ENCODE data around the gene UBE2C. TPM values are rescaled to one million over a fixed set of nuclear protein-coding genes. Genes with fewer than 3 reads are reported as not detected.
"Not testable (repeated sequence)": the region's sequence is repeated elsewhere in the genome, so short reads cannot be mapped to it uniquely, and the experiment has no call there.

The UBE2C gene
- total RNA-seq, 1 experiment from 2014 or later = 249 TPM

DNA sequence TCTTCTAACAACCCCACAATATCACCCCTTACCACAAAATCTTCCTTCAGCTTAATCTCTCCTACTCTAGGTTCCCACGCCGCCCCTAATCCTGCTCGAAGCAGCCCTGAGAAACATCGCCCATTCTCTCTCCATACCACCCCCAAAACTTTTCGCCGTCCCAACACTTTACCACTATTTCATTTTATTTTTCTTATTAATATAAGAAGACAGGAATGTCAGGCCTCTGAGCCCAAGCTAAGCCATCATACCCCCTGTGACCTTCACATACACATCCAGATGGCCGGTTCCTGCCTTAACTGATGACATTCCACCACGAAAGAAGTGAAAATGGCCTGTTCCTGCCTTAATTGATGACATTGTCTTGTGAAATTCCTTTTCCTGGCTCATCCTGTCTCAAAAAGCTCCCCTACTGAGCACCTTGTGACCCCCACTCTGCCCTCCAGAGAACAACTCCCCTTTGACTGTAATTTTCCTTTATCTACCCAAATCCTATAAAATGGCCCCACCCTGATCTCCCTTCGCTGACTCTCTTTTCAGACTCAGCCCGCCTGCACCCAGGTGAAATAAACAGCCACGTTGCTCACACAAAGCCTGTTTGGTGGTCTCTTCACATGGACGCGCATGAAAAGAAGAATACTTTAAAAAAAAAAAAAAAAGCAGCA lies 47.7 kb upstream of the UBE2C start:
- peak; percentile 24 for DNase-seq (ENCODE audit: low spot score)
- H3K27ac Mint-ChIP-seq = peak overlapping the region; percentile 98
- POLR2A ChIA-PET = interaction anchor here (0.6 kb wide), 2 partner anchors 171 to 431 kb away, joined by 3 to 9 read pairs; no protein-coding TSS in a partner anchor

DNA sequence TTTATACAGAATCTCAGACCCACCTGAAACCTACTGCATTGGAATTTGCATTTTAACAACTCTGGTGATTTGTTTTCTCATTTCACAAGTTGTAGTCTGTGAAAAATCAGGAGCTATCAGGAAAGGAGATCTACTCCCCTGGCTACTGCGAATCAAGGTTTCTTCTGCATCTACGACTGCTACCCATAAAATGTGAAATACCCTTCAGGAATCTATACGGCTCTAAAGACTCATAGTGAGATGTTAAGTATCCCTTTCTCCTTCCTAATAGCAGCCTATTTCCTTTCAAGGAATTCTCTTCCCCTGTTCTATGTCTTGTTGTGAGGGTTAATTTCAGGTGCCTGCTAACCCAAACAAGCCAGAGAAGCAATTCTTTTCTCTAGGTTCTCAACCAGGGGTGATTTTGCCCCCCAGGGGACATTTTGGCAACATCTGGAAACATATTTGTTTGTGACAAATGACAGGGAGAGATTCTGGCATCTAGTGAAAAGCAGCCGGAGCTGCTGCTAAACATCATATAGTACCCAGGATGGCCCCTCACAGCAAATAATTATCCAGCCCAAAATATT lies 47.1 kb upstream of the UBE2C start:
- H3K9me3 Mint-ChIP-seq = peaks cover 16% of the 10 kb centered on the region
- ChIA-PET POLR2A (interaction anchor here (0.6 kb wide), 2 partner anchors 171 to 432 kb away, joined by 3 to 9 read pairs; no protein-coding TSS in a partner anchor), CTCF (interaction anchor here (0.6 to 2.3 kb wide), 5 partner anchors 13 to 454 kb away, joined by 3 to 5 read pairs (median 3); partner anchors contain the start of gene SYS1)
- peak overlapping the region; percentile 98 for H3K27ac Mint-ChIP-seq
- H3K4me3 Mint-ChIP-seq = peak overlapping the region; percentile 28
- DNase-seq (ENCODE audit: low spot score) = no peak
- peak; percentile 82 for ATAC-seq
- no peaks in the 10 kb centered on the region for H3K36me3 Mint-ChIP-seq
- peaks cover 35% of the 10 kb centered on the region for H3K4me1 Mint-ChIP-seq
- H3K27me3 Mint-ChIP-seq (ENCODE audit: low read depth) = peaks cover 9% of the 10 kb centered on the region
- no peak for TF ChIP-seq TEAD4 (CRISPR knock-in tag; IDR thresholded peaks at IDR 0.05)
- TF ChIP-seq, protein P1, sequence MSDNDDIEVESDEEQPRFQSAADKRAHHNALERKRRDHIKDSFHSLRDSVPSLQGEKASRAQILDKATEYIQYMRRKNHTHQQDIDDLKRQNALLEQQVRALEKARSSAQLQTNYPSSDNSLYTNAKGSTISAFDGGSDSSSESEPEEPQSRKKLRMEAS (CRISPR knock-in tag; IDR thresholded peaks at IDR 0.05) = no peak
- TF ChIP-seq GTF2I (CRISPR knock-in tag; conservative IDR thresholded peaks at IDR 0.05) = no peak
- no peak for TF ChIP-seq CREB1 (CRISPR knock-in tag; IDR thresholded peaks at IDR 0.05)
- TF ChIP-seq, protein P2, sequence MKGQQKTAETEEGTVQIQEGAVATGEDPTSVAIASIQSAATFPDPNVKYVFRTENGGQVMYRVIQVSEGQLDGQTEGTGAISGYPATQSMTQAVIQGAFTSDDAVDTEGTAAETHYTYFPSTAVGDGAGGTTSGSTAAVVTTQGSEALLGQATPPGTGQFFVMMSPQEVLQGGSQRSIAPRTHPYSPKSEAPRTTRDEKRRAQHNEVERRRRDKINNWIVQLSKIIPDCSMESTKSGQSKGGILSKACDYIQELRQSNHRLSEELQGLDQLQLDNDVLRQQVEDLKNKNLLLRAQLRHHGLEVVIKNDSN (CRISPR knock-in tag; IDR thresholded peaks at IDR 0.05) = no peak
- TF ChIP-seq, protein P3, sequence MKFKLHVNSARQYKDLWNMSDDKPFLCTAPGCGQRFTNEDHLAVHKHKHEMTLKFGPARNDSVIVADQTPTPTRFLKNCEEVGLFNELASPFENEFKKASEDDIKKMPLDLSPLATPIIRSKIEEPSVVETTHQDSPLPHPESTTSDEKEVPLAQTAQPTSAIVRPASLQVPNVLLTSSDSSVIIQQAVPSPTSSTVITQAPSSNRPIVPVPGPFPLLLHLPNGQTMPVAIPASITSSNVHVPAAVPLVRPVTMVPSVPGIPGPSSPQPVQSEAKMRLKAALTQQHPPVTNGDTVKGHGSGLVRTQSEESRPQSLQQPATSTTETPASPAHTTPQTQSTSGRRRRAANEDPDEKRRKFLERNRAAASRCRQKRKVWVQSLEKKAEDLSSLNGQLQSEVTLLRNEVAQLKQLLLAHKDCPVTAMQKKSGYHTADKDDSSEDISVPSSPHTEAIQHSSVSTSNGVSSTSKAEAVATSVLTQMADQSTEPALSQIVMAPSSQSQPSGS (CRISPR knock-in tag; IDR thresholded peaks at IDR 0.05; ENCODE audit: borderline replicate concordance, low read depth) = no peak
- TF ChIP-seq, protein P4, sequence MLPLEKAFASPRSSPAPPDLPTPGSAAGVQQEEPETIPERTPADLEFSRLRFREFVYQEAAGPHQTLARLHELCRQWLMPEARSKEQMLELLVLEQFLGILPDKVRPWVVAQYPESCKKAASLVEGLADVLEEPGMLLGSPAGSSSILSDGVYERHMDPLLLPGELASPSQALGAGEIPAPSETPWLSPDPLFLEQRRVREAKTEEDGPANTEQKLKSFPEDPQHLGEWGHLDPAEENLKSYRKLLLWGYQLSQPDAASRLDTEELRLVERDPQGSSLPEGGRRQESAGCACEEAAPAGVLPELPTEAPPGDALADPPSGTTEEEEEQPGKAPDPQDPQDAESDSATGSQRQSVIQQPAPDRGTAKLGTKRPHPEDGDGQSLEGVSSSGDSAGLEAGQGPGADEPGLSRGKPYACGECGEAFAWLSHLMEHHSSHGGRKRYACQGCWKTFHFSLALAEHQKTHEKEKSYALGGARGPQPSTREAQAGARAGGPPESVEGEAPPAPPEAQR (CRISPR knock-in tag; IDR thresholded peaks at IDR 0.05) = no peak
- TF ChIP-seq NFYB (CRISPR knock-in tag; conservative IDR thresholded peaks at IDR 0.05; ENCODE audit: low read depth) = no peak
- TF ChIP-seq, protein P5, sequence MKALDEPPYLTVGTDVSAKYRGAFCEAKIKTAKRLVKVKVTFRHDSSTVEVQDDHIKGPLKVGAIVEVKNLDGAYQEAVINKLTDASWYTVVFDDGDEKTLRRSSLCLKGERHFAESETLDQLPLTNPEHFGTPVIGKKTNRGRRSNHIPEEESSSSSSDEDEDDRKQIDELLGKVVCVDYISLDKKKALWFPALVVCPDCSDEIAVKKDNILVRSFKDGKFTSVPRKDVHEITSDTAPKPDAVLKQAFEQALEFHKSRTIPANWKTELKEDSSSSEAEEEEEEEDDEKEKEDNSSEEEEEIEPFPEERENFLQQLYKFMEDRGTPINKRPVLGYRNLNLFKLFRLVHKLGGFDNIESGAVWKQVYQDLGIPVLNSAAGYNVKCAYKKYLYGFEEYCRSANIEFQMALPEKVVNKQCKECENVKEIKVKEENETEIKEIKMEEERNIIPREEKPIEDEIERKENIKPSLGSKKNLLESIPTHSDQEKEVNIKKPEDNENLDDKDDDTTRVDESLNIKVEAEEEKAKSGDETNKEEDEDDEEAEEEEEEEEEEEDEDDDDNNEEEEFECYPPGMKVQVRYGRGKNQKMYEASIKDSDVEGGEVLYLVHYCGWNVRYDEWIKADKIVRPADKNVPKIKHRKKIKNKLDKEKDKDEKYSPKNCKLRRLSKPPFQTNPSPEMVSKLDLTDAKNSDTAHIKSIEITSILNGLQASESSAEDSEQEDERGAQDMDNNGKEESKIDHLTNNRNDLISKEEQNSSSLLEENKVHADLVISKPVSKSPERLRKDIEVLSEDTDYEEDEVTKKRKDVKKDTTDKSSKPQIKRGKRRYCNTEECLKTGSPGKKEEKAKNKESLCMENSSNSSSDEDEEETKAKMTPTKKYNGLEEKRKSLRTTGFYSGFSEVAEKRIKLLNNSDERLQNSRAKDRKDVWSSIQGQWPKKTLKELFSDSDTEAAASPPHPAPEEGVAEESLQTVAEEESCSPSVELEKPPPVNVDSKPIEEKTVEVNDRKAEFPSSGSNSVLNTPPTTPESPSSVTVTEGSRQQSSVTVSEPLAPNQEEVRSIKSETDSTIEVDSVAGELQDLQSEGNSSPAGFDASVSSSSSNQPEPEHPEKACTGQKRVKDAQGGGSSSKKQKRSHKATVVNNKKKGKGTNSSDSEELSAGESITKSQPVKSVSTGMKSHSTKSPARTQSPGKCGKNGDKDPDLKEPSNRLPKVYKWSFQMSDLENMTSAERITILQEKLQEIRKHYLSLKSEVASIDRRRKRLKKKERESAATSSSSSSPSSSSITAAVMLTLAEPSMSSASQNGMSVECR (CRISPR knock-in tag; IDR thresholded peaks at IDR 0.05; ENCODE audit: borderline replicate concordance) = no peak
- TF ChIP-seq ZNF121 (CRISPR knock-in tag; IDR thresholded peaks at IDR 0.05) = no peak
- no peak for TF ChIP-seq ZNF317 (CRISPR knock-in tag; IDR thresholded peaks at IDR 0.05; ENCODE audit: borderline replicate concordance, low read depth)
- TF ChIP-seq JUN (CRISPR knock-in tag; IDR thresholded peaks at IDR 0.05) = no peak
- TF ChIP-seq ZNF232 (CRISPR knock-in tag; IDR thresholded peaks at IDR 0.05) = no peak
- no peak for TF ChIP-seq OVOL2 (CRISPR knock-in tag; IDR thresholded peaks at IDR 0.05; ENCODE audit: borderline replicate concordance)
- TF ChIP-seq, protein P6, sequence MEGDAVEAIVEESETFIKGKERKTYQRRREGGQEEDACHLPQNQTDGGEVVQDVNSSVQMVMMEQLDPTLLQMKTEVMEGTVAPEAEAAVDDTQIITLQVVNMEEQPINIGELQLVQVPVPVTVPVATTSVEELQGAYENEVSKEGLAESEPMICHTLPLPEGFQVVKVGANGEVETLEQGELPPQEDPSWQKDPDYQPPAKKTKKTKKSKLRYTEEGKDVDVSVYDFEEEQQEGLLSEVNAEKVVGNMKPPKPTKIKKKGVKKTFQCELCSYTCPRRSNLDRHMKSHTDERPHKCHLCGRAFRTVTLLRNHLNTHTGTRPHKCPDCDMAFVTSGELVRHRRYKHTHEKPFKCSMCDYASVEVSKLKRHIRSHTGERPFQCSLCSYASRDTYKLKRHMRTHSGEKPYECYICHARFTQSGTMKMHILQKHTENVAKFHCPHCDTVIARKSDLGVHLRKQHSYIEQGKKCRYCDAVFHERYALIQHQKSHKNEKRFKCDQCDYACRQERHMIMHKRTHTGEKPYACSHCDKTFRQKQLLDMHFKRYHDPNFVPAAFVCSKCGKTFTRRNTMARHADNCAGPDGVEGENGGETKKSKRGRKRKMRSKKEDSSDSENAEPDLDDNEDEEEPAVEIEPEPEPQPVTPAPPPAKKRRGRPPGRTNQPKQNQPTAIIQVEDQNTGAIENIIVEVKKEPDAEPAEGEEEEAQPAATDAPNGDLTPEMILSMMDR (IDR thresholded peaks at IDR 0.05) = no peak

More for the DNA sequence above, 47.7 kb upstream of the UBE2C start:
- peak; percentile 33 for ATAC-seq
- Mint-ChIP-seq H3K4me3 (peak overlapping the region; percentile 28), H3K9me3 (peaks cover 22% of the 10 kb centered on the region), H3K4me1 (peaks cover 35% of the 10 kb centered on the region), H3K27me3 (ENCODE audit: low read depth) (peaks cover 14% of the 10 kb centered on the region)
- TF ChIP-seq, protein P7, sequence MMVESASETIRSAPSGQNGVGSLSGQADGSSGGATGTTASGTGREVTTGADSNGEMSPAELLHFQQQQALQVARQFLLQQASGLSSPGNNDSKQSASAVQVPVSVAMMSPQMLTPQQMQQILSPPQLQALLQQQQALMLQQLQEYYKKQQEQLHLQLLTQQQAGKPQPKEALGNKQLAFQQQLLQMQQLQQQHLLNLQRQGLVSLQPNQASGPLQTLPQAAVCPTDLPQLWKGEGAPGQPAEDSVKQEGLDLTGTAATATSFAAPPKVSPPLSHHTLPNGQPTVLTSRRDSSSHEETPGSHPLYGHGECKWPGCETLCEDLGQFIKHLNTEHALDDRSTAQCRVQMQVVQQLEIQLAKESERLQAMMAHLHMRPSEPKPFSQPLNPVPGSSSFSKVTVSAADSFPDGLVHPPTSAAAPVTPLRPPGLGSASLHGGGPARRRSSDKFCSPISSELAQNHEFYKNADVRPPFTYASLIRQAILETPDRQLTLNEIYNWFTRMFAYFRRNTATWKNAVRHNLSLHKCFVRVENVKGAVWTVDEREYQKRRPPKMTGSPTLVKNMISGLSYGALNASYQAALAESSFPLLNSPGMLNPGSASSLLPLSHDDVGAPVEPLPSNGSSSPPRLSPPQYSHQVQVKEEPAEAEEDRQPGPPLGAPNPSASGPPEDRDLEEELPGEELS (CRISPR knock-in tag; IDR thresholded peaks at IDR 0.05) = peak; percentile 32; the same call in 1 of the 2 replicates
- TF ChIP-seq FOXK1 (CRISPR knock-in tag; IDR thresholded peaks at IDR 0.05) = 0 out of 2 replicates have a peak, but pooled peaks have one; percentile 12
- TF ChIP-seq, protein P2 (CRISPR knock-in tag; IDR thresholded peaks at IDR 0.05) = peak; percentile 31; the same call in 1 of the 2 replicates
- peak; percentile 93; the same call in 1 of the 2 replicates for TF ChIP-seq TEAD1 (CRISPR knock-in tag; IDR thresholded peaks at IDR 0.05)
- TF ChIP-seq TEAD4 (CRISPR knock-in tag; IDR thresholded peaks at IDR 0.05) = peak; percentile 68
- CTCF ChIA-PET = interaction anchor here (0.6 to 2.3 kb wide), 4 partner anchors 14 to 453 kb away, joined by 3 to 5 read pairs (median 3); partner anchors contain the start of gene SYS1
- not testable (repeated sequence) for H3K36me3 Mint-ChIP-seq
